ENCODE measurements around the gene LSS.

Gene LSS

GRCh38 chr21:46254208-46254975 lies 25.8 kb upstream of the LSS start:
- DNase-seq (ENCODE audit: low read depth), result no peak
- TF ChIP-seq CTCF (IDR thresholded peaks at IDR 0.05; ENCODE audit: control insufficient read depth, insufficient read depth, low read depth, low read length, missing control alignments), result no peak
- no peak overlapping the region for H3K4me3 ChIP-seq (ENCODE audit: control insufficient read depth, low read depth, low read length)

GRCh38 chr21:46253610-46254124 lies 25.1 kb upstream of the LSS start:
- TF ChIP-seq CTCF (IDR thresholded peaks at IDR 0.05; ENCODE audit: control insufficient read depth, insufficient read depth, low read depth, low read length, missing control alignments), result no peak
- no peak for DNase-seq (ENCODE audit: low read depth)
- no peak overlapping the region for H3K4me3 ChIP-seq (ENCODE audit: control insufficient read depth, low read depth, low read length)

GRCh38 chr21:46252840-46253239 lies 24.3 kb upstream of the LSS start:
- no peak overlapping the region for H3K4me3 ChIP-seq (ENCODE audit: control insufficient read depth, low read depth, low read length)
- TF ChIP-seq CTCF (IDR thresholded peaks at IDR 0.05; ENCODE audit: control insufficient read depth, insufficient read depth, low read depth, low read length, missing control alignments), result no peak
- no peak for DNase-seq (ENCODE audit: low read depth)

GRCh38 chr21:46250146-46250725 lies 21.7 kb upstream of the LSS start:
- no peak for DNase-seq (ENCODE audit: low read depth)
- H3K4me3 ChIP-seq (ENCODE audit: control insufficient read depth, low read depth, low read length), result no peak overlapping the region
- no peak for TF ChIP-seq CTCF (IDR thresholded peaks at IDR 0.05; ENCODE audit: control insufficient read depth, insufficient read depth, low read depth, low read length, missing control alignments)

GRCh38 chr21:46248827-46249226 lies 20.3 kb upstream of the LSS start:
- DNase-seq (ENCODE audit: low read depth), result no peak
- no peak overlapping the region for H3K4me3 ChIP-seq (ENCODE audit: control insufficient read depth, low read depth, low read length)
- no peak for TF ChIP-seq CTCF (IDR thresholded peaks at IDR 0.05; ENCODE audit: control insufficient read depth, insufficient read depth, low read depth, low read length, missing control alignments)

- no peak for TF ChIP-seq CTCF (IDR thresholded peaks at IDR 0.05; ENCODE audit: control insufficient read depth, insufficient read depth, low read depth, low read length, missing control alignments)
- H3K4me3 ChIP-seq (ENCODE audit: control insufficient read depth, low read depth, low read length), result no peak overlapping the region
- DNase-seq (ENCODE audit: low read depth), result no peak
Observed at GRCh38 chr21:46248422-46248782, 19.8 kb upstream of the LSS start.

Data from AG09309 (cell line).